ENCODE measurements around the gene JUP. TPM values are rescaled to one million over a fixed set of nuclear protein-coding genes. Genes with fewer than 3 reads are reported as not detected.

The JUP gene
- total and polyA plus RNA-seq, 2 of the 13 experiments (the other 11 are each of a cell fraction or from before 2014, with no cell fraction given) = 12.1 to 20.6 TPM

DNA sequence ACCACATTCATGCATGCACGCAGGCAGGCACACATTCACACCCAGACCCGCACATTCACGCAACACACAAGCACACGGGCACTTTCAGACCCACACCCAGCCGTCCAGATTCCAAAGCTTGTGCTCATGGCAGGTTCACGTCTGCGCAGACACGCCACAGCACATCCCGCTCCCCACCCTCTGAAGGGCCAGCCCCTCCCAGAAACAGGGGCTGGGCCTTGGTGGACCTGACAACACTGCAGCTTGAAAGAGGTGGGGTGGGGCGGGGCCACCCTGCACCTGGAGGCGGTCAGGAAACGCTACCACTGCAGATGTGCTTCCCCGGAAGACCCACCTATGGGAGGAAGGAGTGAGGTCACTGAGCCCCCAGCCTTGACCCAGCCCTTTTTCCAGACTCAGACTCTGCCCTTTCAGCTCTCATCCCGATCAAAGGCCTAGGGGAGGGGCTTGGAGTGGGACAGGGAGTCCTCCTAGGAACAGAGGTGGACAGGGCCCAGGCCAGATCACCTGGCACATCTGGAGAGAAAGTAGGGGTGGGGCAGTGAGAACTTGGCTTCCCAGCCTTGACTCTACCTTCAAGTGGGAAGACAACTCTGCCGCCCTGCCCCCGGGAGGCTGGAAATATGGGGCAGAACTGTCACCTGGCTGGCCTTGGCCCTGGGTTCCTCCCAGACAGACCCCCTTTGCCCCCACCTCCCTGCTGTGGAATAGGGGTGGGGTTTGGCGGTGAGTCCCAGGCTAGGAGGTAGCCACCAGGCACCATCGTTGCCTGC is 14.3 kb upstream of the JUP start (continued):
- peak; percentile 41; the same call in 1 of the 2 replicates for TF ChIP-seq ARNT2 (CRISPR knock-in tag; IDR thresholded peaks at IDR 0.05; ENCODE audit: low read depth)
- TF ChIP-seq, protein P1, sequence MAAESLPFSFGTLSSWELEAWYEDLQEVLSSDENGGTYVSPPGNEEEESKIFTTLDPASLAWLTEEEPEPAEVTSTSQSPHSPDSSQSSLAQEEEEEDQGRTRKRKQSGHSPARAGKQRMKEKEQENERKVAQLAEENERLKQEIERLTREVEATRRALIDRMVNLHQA (CRISPR knock-in tag; IDR thresholded peaks at IDR 0.05) = no peak
- 0 out of 2 replicates have a peak, but pooled peaks have one; percentile 38 for TF ChIP-seq ZNF564 (CRISPR knock-in tag; IDR thresholded peaks at IDR 0.05)
- no peak for TF ChIP-seq JDP2 (CRISPR knock-in tag; IDR thresholded peaks at IDR 0.05; ENCODE audit: borderline replicate concordance)
- peak; percentile 71 for TF ChIP-seq MAZ (IDR thresholded peaks at IDR 0.05; ENCODE audit: borderline replicate concordance, low read depth, low read length)
- TF ChIP-seq MAZ (CRISPR knock-in tag; IDR thresholded peaks at IDR 0.05; ENCODE audit: low read depth) = no peak
- TF ChIP-seq, protein P2, sequence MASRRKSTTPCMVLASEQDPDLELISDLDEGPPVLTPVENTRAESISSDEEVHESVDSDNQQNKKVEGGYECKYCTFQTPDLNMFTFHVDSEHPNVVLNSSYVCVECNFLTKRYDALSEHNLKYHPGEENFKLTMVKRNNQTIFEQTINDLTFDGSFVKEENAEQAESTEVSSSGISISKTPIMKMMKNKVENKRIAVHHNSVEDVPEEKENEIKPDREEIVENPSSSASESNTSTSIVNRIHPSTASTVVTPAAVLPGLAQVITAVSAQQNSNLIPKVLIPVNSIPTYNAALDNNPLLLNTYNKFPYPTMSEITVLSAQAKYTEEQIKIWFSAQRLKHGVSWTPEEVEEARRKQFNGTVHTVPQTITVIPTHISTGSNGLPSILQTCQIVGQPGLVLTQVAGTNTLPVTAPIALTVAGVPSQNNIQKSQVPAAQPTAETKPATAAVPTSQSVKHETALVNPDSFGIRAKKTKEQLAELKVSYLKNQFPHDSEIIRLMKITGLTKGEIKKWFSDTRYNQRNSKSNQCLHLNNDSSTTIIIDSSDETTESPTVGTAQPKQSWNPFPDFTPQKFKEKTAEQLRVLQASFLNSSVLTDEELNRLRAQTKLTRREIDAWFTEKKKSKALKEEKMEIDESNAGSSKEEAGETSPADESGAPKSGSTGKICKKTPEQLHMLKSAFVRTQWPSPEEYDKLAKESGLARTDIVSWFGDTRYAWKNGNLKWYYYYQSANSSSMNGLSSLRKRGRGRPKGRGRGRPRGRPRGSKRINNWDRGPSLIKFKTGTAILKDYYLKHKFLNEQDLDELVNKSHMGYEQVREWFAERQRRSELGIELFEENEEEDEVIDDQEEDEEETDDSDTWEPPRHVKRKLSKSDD (CRISPR knock-in tag; IDR thresholded peaks at IDR 0.05; ENCODE audit: low read depth) = 0 out of 2 replicates have a peak, but pooled peaks have one; percentile 22
- TF ChIP-seq, protein P3, sequence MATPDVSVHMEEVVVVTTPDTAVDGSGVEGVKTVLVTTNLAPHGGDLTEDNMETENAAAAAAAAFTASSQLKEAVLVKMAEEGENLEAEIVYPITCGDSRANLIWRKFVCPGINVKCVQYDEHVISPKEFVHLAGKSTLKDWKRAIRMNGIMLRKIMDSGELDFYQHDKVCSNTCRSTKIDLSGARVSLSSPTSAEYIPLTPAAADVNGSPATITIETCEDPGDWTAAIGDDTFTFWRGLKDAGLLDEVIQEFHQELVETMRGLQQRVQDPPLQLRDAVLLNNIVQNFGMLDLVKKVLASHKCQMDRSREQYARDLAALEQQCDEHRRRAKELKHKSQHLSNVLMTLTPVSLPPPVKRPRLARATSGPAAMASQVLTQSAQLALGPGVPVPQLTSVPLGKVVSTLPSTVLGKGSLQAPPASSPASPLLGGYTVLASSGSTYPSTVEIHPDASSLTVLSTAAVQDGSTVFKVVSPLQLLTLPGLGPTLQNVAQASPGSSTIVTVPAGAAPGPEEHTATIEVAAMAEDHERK (CRISPR knock-in tag; IDR thresholded peaks at IDR 0.05; ENCODE audit: low read depth) = no peak
- no peak for TF ChIP-seq SP140L (CRISPR knock-in tag; IDR thresholded peaks at IDR 0.05; ENCODE audit: borderline replicate concordance)
- TF ChIP-seq NR2F2 (IDR thresholded peaks at IDR 0.05; ENCODE audit: borderline replicate concordance, low read depth) = peak; percentile 68; the same call in 1 of the 2 replicates
- TF ChIP-seq MAFK (conservative IDR thresholded peaks at IDR 0.05 in 1 of 2, IDR thresholded peaks at IDR 0.05 in 1 of 2; ENCODE audit: low read length in 2 of 2) = no peak
- TF ChIP-seq, protein P4, sequence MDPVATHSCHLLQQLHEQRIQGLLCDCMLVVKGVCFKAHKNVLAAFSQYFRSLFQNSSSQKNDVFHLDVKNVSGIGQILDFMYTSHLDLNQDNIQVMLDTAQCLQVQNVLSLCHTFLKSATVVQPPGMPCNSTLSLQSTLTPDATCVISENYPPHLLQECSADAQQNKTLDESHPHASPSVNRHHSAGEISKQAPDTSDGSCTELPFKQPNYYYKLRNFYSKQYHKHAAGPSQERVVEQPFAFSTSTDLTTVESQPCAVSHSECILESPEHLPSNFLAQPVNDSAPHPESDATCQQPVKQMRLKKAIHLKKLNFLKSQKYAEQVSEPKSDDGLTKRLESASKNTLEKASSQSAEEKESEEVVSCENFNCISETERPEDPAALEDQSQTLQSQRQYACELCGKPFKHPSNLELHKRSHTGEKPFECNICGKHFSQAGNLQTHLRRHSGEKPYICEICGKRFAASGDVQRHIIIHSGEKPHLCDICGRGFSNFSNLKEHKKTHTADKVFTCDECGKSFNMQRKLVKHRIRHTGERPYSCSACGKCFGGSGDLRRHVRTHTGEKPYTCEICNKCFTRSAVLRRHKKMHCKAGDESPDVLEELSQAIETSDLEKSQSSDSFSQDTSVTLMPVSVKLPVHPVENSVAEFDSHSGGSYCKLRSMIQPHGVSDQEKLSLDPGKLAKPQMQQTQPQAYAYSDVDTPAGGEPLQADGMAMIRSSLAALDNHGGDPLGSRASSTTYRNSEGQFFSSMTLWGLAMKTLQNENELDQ (CRISPR knock-in tag; IDR thresholded peaks at IDR 0.05; ENCODE audit: borderline replicate concordance) = no peak
- TF ChIP-seq RARA (CRISPR knock-in tag; IDR thresholded peaks at IDR 0.05) = peak; percentile 60; the same call in 1 of the 2 replicates
- no peak for TF ChIP-seq ZBTB8A (CRISPR knock-in tag; IDR thresholded peaks at IDR 0.05; ENCODE audit: borderline replicate concordance, low read depth)
- 0 out of 2 replicates have a peak, but pooled peaks have one; percentile 33 for TF ChIP-seq ZNF124 (CRISPR knock-in tag; IDR thresholded peaks at IDR 0.05)
- peak; percentile 70; the same call in 1 of the 2 replicates for TF ChIP-seq KLF12 (CRISPR knock-in tag; IDR thresholded peaks at IDR 0.05; ENCODE audit: borderline replicate concordance)
- TF ChIP-seq, protein P5, sequence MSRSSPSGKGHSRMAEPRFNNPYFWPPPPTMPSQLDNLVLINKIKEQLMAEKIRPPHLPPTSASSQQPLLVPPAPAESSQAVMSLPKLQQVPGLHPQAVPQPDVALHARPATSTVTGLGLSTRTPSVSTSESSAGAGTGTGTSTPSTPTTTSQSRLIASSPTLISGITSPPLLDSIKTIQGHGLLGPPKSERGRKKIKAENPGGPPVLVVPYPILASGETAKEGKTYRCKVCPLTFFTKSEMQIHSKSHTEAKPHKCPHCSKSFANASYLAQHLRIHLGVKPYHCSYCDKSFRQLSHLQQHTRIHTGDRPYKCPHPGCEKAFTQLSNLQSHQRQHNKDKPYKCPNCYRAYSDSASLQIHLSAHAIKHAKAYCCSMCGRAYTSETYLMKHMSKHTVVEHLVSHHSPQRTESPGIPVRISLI (CRISPR knock-in tag; IDR thresholded peaks at IDR 0.05; ENCODE audit: borderline replicate concordance) = peak; percentile 39; the same call in 1 of the 2 replicates
- peak; percentile 78; the same call in 1 of the 2 replicates for TF ChIP-seq ARID2 (CRISPR knock-in tag; IDR thresholded peaks at IDR 0.05; ENCODE audit: borderline replicate concordance)
